GM12878 (cell line): Measurements from ENCODE around the gene COL4A1. TPM values are rescaled to one million over a fixed set of nuclear protein-coding genes. Genes with fewer than 3 reads are reported as not detected.

Source experiments
- ATAC-seq: fragments of 200-7000 bp; cut with Tn5 transposase; 3 replicates; pipeline ENCODE4 v1.9.1; 2020; ENCODE audit warnings: mild to moderate bottlenecking, moderate library complexity
- BruUV-seq: library from RNA; stranded (reverse); fragments of 400-500 nt; replicated peaks from 2 replicates; lab custom pipeline; 2021; lab: Mats Ljungman, UMichigan
- CTCF ChIA-PET: fragments of 300-600 bp; sonication (Branson Sonifier 250); formaldehyde crosslinking; extraction: SDS; loops from one replicate; lab custom pipeline; 2021; ENCODE audit warnings: inconsistent platforms; lab: Yijun Ruan, JAX
- POLR2A ChIA-PET: fragments of 350-600 bp; formaldehyde crosslinking; extraction: SDS; loops from one replicate; lab custom pipeline; 2021; ENCODE audit warnings: inconsistent platforms; lab: Charles Lee
- RAD21 ChIA-PET: fragments of 300-600 bp; sonication (Branson Sonifier 250); formaldehyde crosslinking; loops from one replicate; lab custom pipeline; 2023; ENCODE audit warnings: antibody characterized with exemption; ENCODE audit not compliant: unreplicated experiment; lab: Charles Lee
- SMC1A ChIA-PET: fragments of 300-600 bp; sonication (Branson Sonifier 250); formaldehyde crosslinking; loops from one replicate; lab custom pipeline; 2023; ENCODE audit not compliant: unreplicated experiment, uncharacterized antibody; lab: Charles Lee
- DNase-seq: peaks from one replicate; pipeline ENCODE4 v3.0.0-alpha.2; 2011; ENCODE audit warnings: low read depth, low spot score
- FAIRE-seq: peaks from 3 replicates; lab custom pipeline; 2011; peaks lifted over from hg19 to GRCh38; lab: Jason Lieb, UNC
- H2AFZ ChIP-seq: 2 replicates; pipeline ENCODE4 v1.6.0; 2011; ENCODE audit warnings: low read depth, low read length, control low read depth; ENCODE audit not compliant: control insufficient read depth
- H3K27ac ChIP-seq: 2 replicates; pipeline ENCODE4 v1.5.1; 2011; ENCODE audit warnings: control low read depth; ENCODE audit not compliant: control insufficient read depth, insufficient read depth
- H3K27me3 ChIP-seq, 2 experiments: replicated peaks in 1 of 2; 2 replicates each; pipeline versions ENCODE4 v1.6.0 to v1.6.1; 2011; ENCODE audit warnings: low read length in 1 of 2; ENCODE audit not compliant: control insufficient read depth in 2 of 2, insufficient read depth in 2 of 2
- H3K36me3 ChIP-seq, 2 experiments: 2 replicates each; pipeline ENCODE4 v1.5.1; 2011; ENCODE audit warnings: low read length in 1 of 2; ENCODE audit not compliant: control insufficient read depth in 2 of 2, insufficient read depth in 2 of 2
- H3K4me1 ChIP-seq: 2 replicates; pipeline ENCODE4 v1.6.1; 2011; ENCODE audit warnings: mild to moderate bottlenecking, low read length, moderate library complexity, mixed read lengths; ENCODE audit not compliant: control insufficient read depth, insufficient read depth
- H3K4me2 ChIP-seq: 2 replicates; pipeline ENCODE4 v1.6.0; 2011; ENCODE audit warnings: control low read depth; ENCODE audit not compliant: control insufficient read depth, insufficient read depth
- H3K4me3 ChIP-seq: fragments of 200-600 bp; sonication (generic); 2 replicates; pipeline ENCODE4 v1.5.1; 2016
- H3K79me2 ChIP-seq: 2 replicates; pipeline ENCODE4 v1.6.0; 2011; ENCODE audit warnings: low read length; ENCODE audit not compliant: control insufficient read depth, insufficient read depth
- H3K9ac ChIP-seq: 2 replicates; pipeline ENCODE4 v1.8.0; 2011; ENCODE audit warnings: low read length, control low read depth, mixed read lengths; ENCODE audit not compliant: control insufficient read depth, insufficient read depth
- H3K9me3 ChIP-seq: replicated peaks from 3 replicates; pipeline ENCODE4 v1.5.1; 2011; ENCODE audit warnings: mild to moderate bottlenecking, low read length; ENCODE audit not compliant: control insufficient read depth, insufficient read depth
- H4K20me1 ChIP-seq: 2 replicates; pipeline ENCODE4 v1.6.0; 2011; ENCODE audit not compliant: control insufficient read depth, insufficient read depth
- ATF2 ChIP-seq: IDR thresholded peaks from 2 replicates; pipeline ENCODE4 v1.6.1; 2012; ENCODE audit warnings: low read length, inconsistent platforms
- BACH1 ChIP-seq: fragments of 450-650 bp; IDR thresholded peaks from 2 replicates; pipeline ENCODE4 v1.6.1; 2017; ENCODE audit warnings: mild to moderate bottlenecking, borderline replicate concordance
- BCL3 ChIP-seq: IDR thresholded peaks from 2 replicates; pipeline ENCODE4 v1.6.1; 2011; ENCODE audit warnings: borderline replicate concordance, low read depth, mild to moderate bottlenecking, moderate library complexity, low read length; ENCODE audit not compliant: insufficient read depth, poor library complexity, severe bottlenecking
- E2F8 ChIP-seq: fragments of 450-650 bp; IDR thresholded peaks from 2 replicates; pipeline ENCODE4 v1.6.1; 2018; ENCODE audit warnings: mild to moderate bottlenecking, low read depth, moderate library complexity; ENCODE audit not compliant: partially characterized antibody
- GATAD2B ChIP-seq: fragments of 450-650 bp; conservative IDR thresholded peaks from 2 replicates; pipeline ENCODE4 v1.6.1; 2017; ENCODE audit warnings: low read depth, mild to moderate bottlenecking, moderate library complexity
- IRF3 ChIP-seq: fragments of 450-650 bp; IDR thresholded peaks from 2 replicates; pipeline ENCODE4 v1.6.1; 2014; ENCODE audit warnings: mild to moderate bottlenecking
- KAT2A ChIP-seq: conservative IDR thresholded peaks from 2 replicates; pipeline ENCODE4 v1.6.1; 2011; ENCODE audit warnings: low read depth, low read length; ENCODE audit not compliant: control insufficient read depth
- MAX ChIP-seq: IDR thresholded peaks from 2 replicates; pipeline ENCODE4 v1.6.1; 2012; ENCODE audit warnings: low read depth, low read length, improper control_type of control experiment
- PAX8 ChIP-seq: fragments of 450-650 bp; IDR thresholded peaks from 2 replicates; pipeline ENCODE4 v1.6.1; 2017; ENCODE audit warnings: mild to moderate bottlenecking, moderate library complexity
- PKNOX1 ChIP-seq: fragments of 450-650 bp; IDR thresholded peaks from 2 replicates; pipeline ENCODE4 v1.6.1; 2016; ENCODE audit warnings: mild to moderate bottlenecking
- SRF ChIP-seq, 2 experiments: IDR thresholded peaks; 2 replicates each; pipeline ENCODE4 v1.6.1; 2011; ENCODE audit warnings: low read depth in 2 of 2, low read length in 2 of 2, mild to moderate bottlenecking in 1 of 2, moderate library complexity in 1 of 2
- WGBS: methylation state at CpG from one replicate; pipeline ENCODE4 v1.1.6; 2016; ENCODE audit warnings: low lambda C conversion rate; ENCODE audit not compliant: insufficient replicate concordance, insufficient coverage; ENCODE audit errors: missing lambda C conversion rate; 5-methylcytosine and 5-hydroxymethylcytosine counted together
- in situ Hi-C: fragments of 300-500 bp; cut with MboI; formaldehyde crosslinking; loops from 9 replicates; pipeline ENCODE4 v1.14.3; 2018; ENCODE audit warnings: mixed read lengths
- intact Hi-C: fragments of 100-400 bp; cut with micrococcal nuclease; formaldehyde crosslinking; loops from one replicate; pipeline ENCODE4 v1.14.2; 2022; ENCODE audit not compliant: unreplicated experiment
- polyA plus RNA-seq, 11 experiments: library from polyadenylated mRNA; depleted of rRNA in 4 of 11; unstranded in 6 of 11; stranded (reverse) in 5 of 11; fragments of >200 nt; fragmentation: Nextera tagmentation in 4 of 11; fragmentation: Illumina TruSeq in 1 of 11; extraction: Ambion mirVana in 4 of 11; extraction: Trizol in 1 of 11; gene quantifications; 1 replicate in 1 of 11; 2 replicates in 10 of 11; pipeline versions ENCODE4 v1.2.1 to v1.2.3, GENCODE V29; 2011 to 2016; ENCODE audit warnings: inconsistent platforms in 2 of 11, missing spikeins in 2 of 11, low read depth in 1 of 11
- total RNA-seq, 4 experiments: library from RNA; depleted of rRNA in 3 of 4; stranded (reverse); fragments of >200 nt in 3 of 4; fragmentation: Illumina TruSeq in 1 of 4; extraction: Trizol in 1 of 4; gene quantifications; 2 replicates each; pipeline versions ENCODE4 v1.2.1 to v1.2.3, GENCODE V29; 2013 to 2021

COL4A1 gene
- total and polyA plus RNA-seq, 10 of the 15 experiments (the other 5 are each of a cell fraction or from before 2014, with no cell fraction given), result 0.07 to 0.31 (median 0.13) TPM; not detected in 6

GRCh38 chr13:110273254-110273653 is 33.7 kb downstream of the COL4A1 start:
- intact Hi-C loops (no loop called here), in situ Hi-C loops (no loop called here)
- CTCF ChIA-PET, result no interaction called here
- RAD21 ChIA-PET, result no interaction called here
- H3K9ac ChIP-seq, result no peak overlapping the region
- H3K79me2 ChIP-seq, result no peaks in the 10 kb centered on the region
- H2AFZ ChIP-seq, result no peak overlapping the region
- POLR2A ChIA-PET, result no interaction called here
- SMC1A ChIA-PET, result no interaction called here
- no peaks in the 10 kb centered on the region for H3K9me3 ChIP-seq
- no peak overlapping the region for H3K4me2 ChIP-seq
- H3K36me3 ChIP-seq, result no peaks in the 10 kb centered on the region
- 46% methylated on average over 6 of the region's 6 CpGs for WGBS
- H3K27ac ChIP-seq, result no peak overlapping the region
- no peak for TF ChIP-seq BCL3
- no peak for TF ChIP-seq GATAD2B
- no peak for TF ChIP-seq PKNOX1
- TF ChIP-seq E2F8, result no peak
- TF ChIP-seq BACH1, result no peak
- no peak for TF ChIP-seq MAX
- no peak for TF ChIP-seq ATF2
- no peak for TF ChIP-seq IRF3
- no peak for TF ChIP-seq KAT2A
- no peak for TF ChIP-seq SRF (IDR thresholded peaks at IDR 0.05; ENCODE audit: low read depth in 2 of 2, low read length in 2 of 2)
- TF ChIP-seq PAX8, result no peak
- ATAC-seq (no peak), FAIRE-seq (no peak), DNase-seq (no peak)
- BruUV-seq, result no TSS peak
- H3K4me3 ChIP-seq, result no peak overlapping the region
- H3K27me3 ChIP-seq, result peaks cover 3 to 4% of the 10 kb centered on the region in 2 experiments; a peak in 3 of 4 replicates
- no peaks in the 10 kb centered on the region for H3K4me1 ChIP-seq
- no peaks in the 10 kb centered on the region for H4K20me1 ChIP-seq
